ENCODE data around the gene SBK3. TPM values are rescaled to one million over a fixed set of nuclear protein-coding genes. Genes with fewer than 3 reads are reported as not detected.

SBK3 gene
- total RNA-seq, 1 donor from 2014 or later = not detected

- Mint-ChIP-seq H3K4me3 (ENCODE audit: unreplicated experiment) (no peak overlapping the region), H3K9me3 (ENCODE audit: low read depth) (no peaks in the 10 kb centered on the region), H3K36me3 (ENCODE audit: low read depth) (no peaks in the 10 kb centered on the region), H3K27me3 (ENCODE audit: low read depth) (no peaks in the 10 kb centered on the region), H3K4me1 (ENCODE audit: low read depth) (peaks cover 3% of the 10 kb centered on the region), H3K27ac (ENCODE audit: unreplicated experiment) (no peak overlapping the region)
- no peak for DNase-seq (ENCODE audit: low spot score)
- TF ChIP-seq CTCF (IDR thresholded peaks at IDR 0.05) = no peak
Measured at GRCh38 chr19:55526216-55527196, 18.8 kb downstream of the SBK3 start.

- no peaks in the 10 kb centered on the region for H3K9me3 Mint-ChIP-seq (ENCODE audit: low read depth)
- H3K36me3 Mint-ChIP-seq (ENCODE audit: low read depth) = no peaks in the 10 kb centered on the region
- no peak for TF ChIP-seq CTCF (IDR thresholded peaks at IDR 0.05)
- peaks cover 3% of the 10 kb centered on the region for H3K4me1 Mint-ChIP-seq (ENCODE audit: low read depth)
- no peak for DNase-seq (ENCODE audit: low spot score)
- no peaks in the 10 kb centered on the region for H3K27me3 Mint-ChIP-seq (ENCODE audit: low read depth)
- H3K27ac Mint-ChIP-seq (ENCODE audit: unreplicated experiment) = no peak overlapping the region
- no peak overlapping the region for H3K4me3 Mint-ChIP-seq (ENCODE audit: unreplicated experiment)
Measured at GRCh38 chr19:55525289-55526101, 19.8 kb downstream of the SBK3 start.

GRCh38 chr19:55520691-55521292 lies 24.6 kb downstream of the SBK3 start:
- DNase-seq (ENCODE audit: low spot score) = no peak
- H3K4me3 Mint-ChIP-seq (ENCODE audit: unreplicated experiment) = no peak overlapping the region
- TF ChIP-seq CTCF (IDR thresholded peaks at IDR 0.05) = no peak
- H3K36me3 Mint-ChIP-seq (ENCODE audit: low read depth) = no peaks in the 10 kb centered on the region
- H3K9me3 Mint-ChIP-seq (ENCODE audit: low read depth) = no peaks in the 10 kb centered on the region
- peaks cover 7% of the 10 kb centered on the region for H3K4me1 Mint-ChIP-seq (ENCODE audit: low read depth)
- no peaks in the 10 kb centered on the region for H3K27me3 Mint-ChIP-seq (ENCODE audit: low read depth)
- no peak overlapping the region for H3K27ac Mint-ChIP-seq (ENCODE audit: unreplicated experiment)

GRCh38 chr19:55519451-55520311 lies 25.7 kb downstream of the SBK3 start:
- H3K9me3 Mint-ChIP-seq (ENCODE audit: low read depth) = no peaks in the 10 kb centered on the region
- DNase-seq (ENCODE audit: low spot score) = no peak
- H3K36me3 Mint-ChIP-seq (ENCODE audit: low read depth) = no peaks in the 10 kb centered on the region

More at GRCh38 chr19:55519451-55520311, 25.7 kb downstream of the SBK3 start:
- Mint-ChIP-seq H3K4me1 (ENCODE audit: low read depth) (peaks cover 5% of the 10 kb centered on the region), H3K4me3 (ENCODE audit: unreplicated experiment) (no peak overlapping the region), H3K27me3 (ENCODE audit: low read depth) (no peaks in the 10 kb centered on the region), H3K27ac (ENCODE audit: unreplicated experiment) (no peak overlapping the region)
- TF ChIP-seq CTCF (IDR thresholded peaks at IDR 0.05) = no peak

Data from chondrocyte (in vitro differentiated cells).